GM19025 (cell line): Measurements from ENCODE around the gene CHID1.

Experiments used
- ATAC-seq: cut with Tn5 transposase; IDR thresholded peaks from one replicate; pipeline ENCODE4 v1.9.1; 2021; ENCODE audit warnings: mild to moderate bottlenecking, low read depth, moderate library complexity; ENCODE audit not compliant: unreplicated experiment

Gene CHID1

DNA sequence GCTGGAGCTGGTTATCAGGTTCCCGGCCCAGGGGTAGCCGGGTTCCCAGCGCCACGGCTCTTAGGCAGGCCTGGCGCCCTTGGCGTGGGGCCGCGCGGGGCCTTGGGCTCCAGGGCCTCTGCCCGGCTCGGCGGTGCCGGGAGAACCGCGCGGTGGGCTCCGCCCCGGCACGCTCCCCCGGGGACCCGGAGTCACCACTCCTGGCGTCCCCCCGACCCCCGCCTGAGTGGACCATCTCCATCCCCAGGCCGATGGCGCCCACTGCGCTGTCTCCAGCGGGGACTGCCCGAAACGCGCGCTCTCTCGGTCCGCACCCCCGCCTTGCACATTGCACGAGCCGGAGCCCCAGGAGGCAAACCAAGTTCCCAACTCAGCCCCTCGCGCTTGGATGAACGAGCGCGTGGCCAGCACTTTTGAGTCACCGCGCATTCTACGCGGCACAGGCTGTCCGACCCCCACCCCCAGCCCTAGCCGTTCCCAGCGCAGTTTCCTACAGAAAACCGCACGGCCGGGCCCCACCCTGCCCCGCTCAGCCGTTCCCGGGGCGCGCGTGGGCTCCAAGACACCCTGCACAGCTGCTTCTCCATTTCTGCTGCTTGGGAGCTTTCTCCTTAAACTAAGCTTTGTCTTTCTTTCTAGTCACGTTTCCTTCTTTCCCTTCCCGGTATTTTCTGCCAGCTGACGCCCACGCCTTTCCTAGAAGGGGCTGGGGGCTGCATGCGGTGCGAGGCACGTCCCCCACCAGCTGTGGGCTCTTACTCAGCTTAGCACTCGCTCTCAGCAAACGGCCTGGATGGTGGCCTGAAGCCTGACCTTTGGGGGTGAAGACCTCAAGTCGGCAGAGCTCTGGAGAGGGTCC lies 650 bp upstream of the CHID1 start:
- ATAC-seq = no peak

DNA sequence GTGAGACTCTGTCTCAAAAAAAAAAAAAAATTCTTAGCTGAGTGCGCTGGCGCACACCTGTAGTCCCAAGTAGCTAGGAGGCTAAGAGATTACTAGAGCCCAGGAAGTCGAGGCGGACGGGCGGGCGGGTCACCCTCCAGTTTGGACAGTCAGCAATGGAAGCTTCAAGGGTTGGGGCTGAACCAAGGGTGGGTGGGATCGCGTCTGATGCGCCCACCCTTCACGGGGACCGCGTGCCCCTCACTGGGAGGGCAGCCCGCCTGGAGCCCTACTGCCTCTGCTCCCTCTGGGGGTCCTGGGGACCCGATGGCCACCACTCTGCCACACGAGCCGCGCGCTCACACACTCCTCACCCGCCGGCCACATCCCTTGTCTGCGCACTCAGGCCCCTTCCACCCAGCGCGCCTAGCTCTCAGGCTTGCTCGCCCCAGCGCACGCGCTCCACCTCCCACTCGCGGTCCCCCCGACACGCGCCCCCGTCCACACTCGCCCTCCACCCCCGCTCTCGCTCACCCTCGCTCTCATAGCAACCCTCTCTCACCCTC lies 494 bp downstream of the CHID1 start:
- ATAC-seq = no peak

GRCh38 chr11:909406-909805 lies 1.2 kb downstream of the CHID1 start:
- ATAC-seq = no peak

GRCh38 chr11:908273-908672 lies 2.3 kb downstream of the CHID1 start:
- ATAC-seq = no peak

DNA sequence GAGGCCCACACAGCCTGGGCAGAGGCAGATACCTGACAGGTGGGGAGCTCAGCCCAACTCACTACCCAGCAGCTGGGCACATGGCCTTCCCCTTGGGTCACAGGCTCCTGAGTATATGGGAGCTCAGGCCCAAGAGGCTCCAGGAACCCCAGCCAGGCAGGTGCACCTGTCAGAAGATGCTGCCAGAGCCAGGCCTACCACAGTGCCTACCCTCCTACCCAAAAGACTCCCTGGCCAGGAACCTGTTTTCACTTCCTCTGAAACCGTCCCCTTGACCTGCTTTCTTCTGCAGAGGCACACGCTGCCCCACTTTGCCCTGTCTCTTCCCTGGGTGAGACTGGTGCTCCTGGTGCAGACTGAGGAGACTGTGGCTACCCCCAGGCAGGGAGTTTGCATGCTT lies 2.9 kb downstream of the CHID1 start:
- no peak for ATAC-seq

- no peak for ATAC-seq
Observed at GRCh38 chr11:905952-906351, 4.7 kb downstream of the CHID1 start.

DNA sequence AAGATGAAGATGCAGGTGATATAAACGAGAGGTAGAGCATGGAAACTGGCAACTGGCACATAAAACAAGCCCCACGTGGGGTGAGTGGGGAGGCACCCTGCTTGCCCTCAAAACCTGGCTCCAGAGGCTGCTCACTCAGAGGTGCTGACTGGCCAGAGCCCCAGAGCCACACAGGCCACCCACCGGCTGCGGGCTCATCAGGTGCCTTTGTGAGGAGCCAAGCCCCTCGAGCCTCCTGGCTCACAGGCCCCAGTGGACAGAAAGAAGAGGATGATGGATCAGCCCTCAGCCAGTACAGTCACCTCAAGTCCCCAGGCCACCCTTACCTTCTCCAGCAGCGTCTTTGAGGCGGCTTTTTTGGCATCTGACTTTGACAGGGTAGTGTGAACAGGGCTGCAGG lies 6.2 kb downstream of the CHID1 start:
- ATAC-seq = no peak

DNA sequence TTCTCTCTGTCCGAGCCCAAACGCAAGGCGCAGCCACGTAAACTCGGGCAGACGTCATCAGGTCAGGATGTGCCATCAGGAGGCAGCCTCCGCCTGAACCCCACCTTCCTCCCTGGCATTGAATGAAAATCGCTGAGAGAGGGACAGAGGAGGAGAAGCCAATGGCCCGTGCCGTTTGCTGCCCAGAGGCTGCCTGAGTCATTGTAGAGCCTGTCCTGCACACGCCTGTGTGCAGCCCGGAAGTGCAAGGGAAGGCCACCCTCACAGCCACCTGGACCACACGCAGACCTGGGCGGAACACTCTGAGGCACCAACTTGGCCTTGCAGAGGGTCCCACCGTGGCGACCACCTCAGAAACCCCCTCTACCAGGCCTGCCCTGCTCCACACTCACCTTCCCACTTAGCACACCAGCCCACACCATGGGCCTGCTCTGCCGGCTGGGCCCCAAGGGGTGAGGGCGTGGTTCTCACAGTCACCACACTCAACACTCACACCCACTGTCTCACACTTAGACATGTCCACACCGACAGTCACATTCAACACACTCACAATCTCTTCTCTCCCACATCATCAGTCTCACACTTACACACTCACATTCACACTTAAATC lies 9.1 kb downstream of the CHID1 start:
- ATAC-seq = no peak

- no peak for ATAC-seq
Observed at GRCh38 chr11:900545-900944, 10.1 kb downstream of the CHID1 start.

DNA sequence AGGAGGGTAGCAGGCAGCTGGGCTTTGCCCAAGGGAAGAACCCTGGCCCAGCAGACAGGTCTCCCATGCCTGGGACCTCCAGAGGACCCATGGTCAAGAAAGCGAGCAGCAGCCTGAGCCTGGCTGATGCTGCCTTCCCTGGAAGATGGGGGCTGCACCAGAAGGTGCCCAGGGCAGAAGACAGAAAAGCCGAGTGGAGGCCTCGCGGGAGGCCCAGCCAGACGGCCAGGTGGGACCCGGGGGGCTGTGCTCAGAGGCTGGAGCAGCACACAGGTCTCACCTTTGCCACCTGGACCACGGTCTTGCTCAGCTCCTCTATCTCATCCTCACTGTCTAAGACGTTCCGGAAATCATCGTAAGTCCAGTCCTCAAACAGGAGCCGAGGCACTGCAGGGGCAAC lies 10.9 kb downstream of the CHID1 start:
- ATAC-seq = no peak

DNA sequence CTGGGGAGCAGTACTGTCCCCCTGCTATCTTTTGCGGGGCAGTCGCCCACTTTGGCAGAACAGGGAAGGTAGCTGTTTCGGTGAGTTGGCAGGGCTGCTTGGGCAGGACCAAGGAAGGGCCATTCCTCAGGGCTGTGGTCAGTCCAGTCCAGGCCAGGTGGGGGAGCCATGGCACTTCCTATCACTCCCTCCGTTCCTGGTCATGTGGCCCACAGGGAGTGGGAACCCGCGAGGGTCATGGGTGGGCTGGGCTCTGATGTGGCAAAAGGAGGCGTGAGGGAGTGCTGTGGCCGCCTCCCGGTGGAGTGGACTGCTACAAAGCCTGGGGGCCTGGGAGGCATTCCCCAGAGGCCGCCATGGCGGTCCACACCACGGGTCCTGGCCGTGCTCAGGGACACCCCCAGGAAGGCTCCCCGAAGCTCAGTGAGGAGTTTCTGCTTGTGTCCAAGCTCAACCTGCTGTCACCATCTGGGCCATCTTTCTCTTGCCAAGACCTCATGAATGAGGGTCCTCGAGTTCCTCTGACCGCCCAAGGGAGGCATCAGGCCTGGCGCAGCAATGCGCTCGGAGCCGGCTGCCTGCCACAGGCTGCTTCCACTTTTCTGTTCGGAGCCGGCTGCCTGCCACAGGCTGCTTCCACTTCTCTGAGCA lies 11.9 kb downstream of the CHID1 start:
- ATAC-seq = no peak

DNA sequence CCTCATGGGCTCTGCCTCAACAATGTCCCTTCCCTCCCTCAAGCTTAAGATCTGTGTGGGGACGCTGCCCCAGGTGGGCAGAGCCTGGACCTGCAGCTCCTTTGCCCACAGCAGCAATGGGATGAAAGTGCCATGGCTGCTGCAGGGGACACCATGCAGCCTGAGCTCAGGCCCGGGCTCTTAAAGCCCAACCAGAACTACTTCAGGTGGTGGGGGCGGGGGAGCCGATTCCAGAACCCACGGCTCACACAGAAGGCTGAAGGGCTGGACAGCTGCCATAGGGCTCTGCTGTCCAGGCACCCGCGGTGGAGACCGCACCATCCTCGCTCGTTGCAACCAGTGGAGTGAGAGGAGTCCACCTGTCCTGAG lies 12.5 kb downstream of the CHID1 start:
- ATAC-seq = no peak

GRCh38 chr11:897253-898142 lies 13.1 kb downstream of the CHID1 start:
- no peak for ATAC-seq

DNA sequence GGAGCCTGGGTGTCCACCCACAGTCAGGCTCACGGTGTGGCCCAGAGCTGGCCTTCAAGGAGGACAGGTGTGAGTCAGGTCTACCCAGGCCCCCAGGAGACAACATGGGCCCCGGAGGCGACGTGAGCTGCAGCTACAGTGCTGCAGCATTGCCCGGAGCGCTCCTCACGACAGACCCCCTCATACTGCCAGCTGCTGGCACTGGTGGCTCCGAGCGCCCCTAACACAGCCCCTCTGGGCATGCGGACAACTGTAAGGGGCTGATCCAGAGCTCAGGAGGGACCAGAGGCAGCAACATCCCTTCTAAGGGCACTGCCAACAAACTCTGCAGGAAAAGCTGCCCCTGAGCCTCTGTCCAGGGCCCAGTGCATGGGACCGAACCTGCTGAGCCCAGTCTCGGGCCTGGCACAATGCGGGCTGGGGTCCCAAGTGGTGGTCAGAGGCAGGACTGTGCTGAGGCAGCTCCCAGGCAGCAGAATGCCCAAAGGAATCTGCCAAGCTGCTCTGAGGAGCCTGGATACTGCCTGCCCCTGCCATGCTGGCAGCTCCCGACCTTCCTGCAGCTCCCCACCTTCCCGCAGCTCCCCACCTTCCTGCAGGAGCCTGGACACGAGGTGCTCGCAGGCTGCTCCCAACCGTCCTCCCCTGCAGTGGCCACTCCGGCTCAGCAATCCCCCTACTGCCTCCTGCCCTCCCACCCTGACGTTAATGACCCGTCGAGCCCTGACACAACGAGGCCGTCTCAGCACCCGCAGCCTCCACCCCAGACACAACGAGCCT lies 15.1 kb downstream of the CHID1 start:
- no peak for ATAC-seq

- ATAC-seq = no peak
Observed at GRCh38 chr11:894575-895201, 15.9 kb downstream of the CHID1 start.

DNA sequence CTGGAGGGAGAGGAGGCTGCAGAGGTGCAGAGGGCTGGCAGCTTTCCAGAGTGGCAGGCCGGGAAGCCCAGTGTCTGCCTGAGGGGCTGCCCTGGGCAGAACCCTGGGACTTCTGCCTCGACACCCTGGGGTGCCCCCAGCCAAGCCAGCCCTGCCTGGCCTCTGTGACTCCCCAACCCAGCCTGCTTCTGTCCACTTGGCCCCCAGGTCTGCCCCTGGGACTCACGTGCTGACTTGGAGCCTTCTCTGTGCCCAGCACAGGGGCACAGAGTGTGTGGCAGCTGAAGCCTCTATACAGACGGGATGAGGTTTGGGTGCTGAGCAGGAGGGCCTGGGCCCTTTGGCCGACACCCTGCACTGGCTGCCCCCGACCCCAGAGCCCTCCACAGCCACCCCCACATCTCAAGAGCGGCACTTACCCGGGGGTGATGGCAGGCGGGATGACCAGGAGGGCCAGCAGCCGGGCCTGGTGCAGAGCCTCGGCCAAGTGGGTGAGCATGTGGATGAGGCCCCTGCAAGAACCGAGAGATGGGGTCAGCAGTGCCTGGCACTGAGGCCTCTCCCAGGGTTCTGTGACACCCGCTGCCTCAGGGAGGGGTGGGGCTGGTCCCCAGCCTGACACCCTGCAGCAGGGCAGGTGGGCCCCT lies 17.5 kb downstream of the CHID1 start:
- ATAC-seq = no peak

GRCh38 chr11:890794-891540 lies 19.6 kb downstream of the CHID1 start:
- ATAC-seq = no peak
